HG02763 (cell line): ENCODE measurements around the gene PAQR5.
"Not testable (repeated sequence)": the region's sequence is repeated elsewhere in the genome, so short reads cannot be mapped to it uniquely, and the experiment has no call there.

Source experiments
- ATAC-seq: cut with Tn5 transposase; IDR thresholded peaks from one replicate; pipeline ENCODE4 v1.9.1; 2021; ENCODE audit warnings: mild to moderate bottlenecking, moderate library complexity; ENCODE audit not compliant: unreplicated experiment

PAQR5 gene, protein sequence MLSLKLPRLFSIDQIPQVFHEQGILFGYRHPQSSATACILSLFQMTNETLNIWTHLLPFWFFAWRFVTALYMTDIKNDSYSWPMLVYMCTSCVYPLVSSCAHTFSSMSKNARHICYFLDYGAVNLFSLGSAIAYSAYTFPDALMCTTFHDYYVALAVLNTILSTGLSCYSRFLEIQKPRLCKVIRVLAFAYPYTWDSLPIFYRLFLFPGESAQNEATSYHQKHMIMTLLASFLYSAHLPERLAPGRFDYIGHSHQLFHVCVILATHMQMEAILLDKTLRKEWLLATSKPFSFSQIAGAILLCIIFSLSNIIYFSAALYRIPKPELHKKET

DNA sequence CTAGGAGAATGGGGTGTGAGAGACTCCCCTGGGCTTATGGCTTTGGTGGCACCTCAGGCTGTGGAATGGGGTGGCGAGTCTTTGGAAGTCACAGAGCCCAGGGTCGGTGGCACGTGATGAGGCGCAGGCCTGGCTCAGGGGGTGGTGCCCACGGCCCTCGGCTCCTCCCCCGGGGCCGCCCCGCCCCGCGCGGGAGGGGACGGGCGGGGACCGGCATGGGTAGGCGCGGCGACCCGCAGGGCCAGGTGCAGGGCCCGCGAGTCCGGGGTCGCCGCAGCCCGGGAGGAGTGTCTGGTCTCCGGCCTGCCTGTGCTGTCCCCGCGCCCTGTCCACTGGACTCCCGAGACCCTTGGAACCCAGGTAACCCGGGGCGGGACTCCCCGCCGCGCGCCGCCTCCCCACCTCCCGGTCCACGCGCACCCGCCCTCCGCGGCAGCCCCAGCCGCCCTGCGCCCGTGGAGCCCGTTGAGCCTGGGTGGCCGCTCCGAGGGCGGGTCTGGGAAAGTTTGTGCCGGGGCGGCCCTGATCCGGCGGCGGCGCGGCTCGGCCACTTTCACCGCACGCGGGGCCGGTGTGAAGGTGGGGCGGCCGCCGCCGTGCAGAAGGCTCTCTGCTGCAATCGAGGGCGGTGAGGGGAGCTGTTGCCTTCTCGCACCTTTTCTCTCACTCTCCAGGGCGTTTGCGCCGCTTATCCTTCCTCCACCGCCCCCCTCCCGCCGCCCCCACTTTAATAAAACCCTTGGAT lies at the start of gene PAQR5:
PAQR5 (plus strand) TSS at position 216 of the 745 bp plus-strand sequence. CDS start 61,169 bp downstream, outside the sequence.
- no peak for ATAC-seq

GRCh38 chr15:69253156-69253555 lies 45.6 kb upstream of the PAQR5 start:
- no peak for ATAC-seq

GRCh38 chr15:69265347-69265955 lies 33.3 kb upstream of the PAQR5 start:
- ATAC-seq, result no peak

GRCh38 chr15:69271217-69271616 lies 27.5 kb upstream of the PAQR5 start:
- ATAC-seq, result no peak

DNA sequence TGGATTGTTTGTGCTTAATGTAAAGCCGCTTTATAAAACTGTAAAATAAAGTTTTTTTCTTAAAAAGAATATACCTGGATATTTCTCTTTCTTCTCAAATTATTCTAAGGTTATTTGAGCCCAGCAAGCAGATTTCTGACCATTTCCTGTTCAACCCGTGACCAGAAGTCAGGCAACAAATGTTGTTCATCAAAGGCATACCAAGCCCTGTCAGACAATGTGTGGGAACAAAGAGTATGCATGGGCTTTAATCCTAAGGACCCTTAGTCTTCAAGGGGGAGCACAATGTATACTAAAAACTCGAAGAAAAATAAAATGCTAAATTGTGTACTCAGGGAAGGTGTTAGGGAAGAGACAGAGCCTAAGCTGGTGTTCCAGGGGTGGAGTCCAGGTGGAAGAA lies 26.6 kb upstream of the PAQR5 start:
- ATAC-seq, result no peak

DNA sequence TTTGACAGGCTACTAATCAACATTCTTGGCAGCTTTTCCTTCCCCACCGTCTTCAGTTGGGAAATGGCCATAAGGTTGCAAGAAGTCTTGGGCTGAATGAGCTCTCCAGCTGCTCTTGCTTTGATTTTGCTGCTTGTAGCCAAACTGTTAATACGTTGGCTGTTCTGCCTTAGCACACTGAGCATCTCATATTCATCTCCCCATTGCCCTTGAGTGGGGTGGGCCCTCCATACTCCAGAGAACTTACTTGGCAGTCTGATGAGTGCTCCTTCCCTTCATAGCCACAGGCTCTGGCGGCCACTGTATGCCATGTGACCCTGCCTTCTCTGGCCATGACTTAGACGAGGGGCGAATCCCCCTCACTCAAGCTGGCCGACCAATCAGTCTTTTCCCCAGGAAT lies 25.8 kb upstream of the PAQR5 start:
- no peak for ATAC-seq

DNA sequence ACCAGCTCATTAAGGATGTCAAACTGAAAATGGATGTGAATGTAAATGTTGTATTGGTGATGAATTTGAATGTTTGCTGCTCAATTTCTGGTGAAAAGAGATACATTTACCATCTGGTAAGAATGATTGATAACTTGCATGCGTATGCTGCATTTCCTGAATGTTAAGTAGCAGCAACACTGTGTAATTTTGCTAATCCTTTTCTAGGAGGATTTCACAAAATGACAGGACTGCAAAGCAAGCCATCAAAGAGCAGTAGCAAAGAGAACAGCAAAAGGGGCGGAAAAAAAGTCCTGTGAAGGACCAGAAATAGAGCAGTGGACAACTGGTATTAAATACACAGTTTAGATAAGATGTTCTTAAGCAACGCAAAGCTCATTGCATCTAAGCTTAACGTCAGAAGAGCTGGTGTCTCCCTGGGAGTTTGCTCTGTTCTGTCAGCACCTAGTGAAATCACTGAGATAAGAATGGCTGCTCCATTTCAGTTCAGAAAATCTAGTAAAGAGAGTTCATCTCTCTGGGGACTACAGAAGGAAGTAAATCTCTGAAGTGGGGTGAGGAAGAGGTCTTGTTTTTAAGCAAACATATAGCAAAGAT lies 23.5 kb upstream of the PAQR5 start:
- ATAC-seq, result no peak

DNA sequence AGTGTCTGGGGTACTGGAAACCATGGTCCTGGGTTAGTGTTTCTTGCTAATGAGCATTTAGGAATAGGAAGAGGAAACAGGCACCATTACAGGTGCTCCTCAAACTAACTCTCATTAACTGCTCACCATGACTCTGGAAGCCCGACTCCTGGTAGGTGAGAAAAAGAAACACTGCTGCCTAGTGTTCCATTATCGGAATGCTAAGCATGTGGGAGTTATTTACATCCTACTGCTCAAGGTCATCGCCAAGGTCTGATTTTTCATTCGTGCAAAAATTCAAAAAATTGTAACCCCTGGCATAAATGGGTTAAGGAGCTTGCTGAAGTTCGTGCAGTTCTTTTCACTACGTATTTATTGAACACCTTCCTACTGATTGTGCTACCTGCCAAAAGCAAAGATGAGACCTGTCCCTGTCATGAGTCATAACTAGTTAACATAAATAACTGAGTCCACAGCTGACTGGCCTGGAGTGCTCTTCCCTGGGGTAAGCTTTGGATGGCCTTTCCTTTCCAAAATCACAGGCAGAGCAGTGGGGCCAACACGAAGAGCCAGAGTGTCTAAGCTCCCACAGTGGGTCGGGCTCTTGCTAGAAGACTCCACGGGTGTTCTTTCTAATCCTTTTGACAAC lies 22.7 kb upstream of the PAQR5 start:
- no peak for ATAC-seq

DNA sequence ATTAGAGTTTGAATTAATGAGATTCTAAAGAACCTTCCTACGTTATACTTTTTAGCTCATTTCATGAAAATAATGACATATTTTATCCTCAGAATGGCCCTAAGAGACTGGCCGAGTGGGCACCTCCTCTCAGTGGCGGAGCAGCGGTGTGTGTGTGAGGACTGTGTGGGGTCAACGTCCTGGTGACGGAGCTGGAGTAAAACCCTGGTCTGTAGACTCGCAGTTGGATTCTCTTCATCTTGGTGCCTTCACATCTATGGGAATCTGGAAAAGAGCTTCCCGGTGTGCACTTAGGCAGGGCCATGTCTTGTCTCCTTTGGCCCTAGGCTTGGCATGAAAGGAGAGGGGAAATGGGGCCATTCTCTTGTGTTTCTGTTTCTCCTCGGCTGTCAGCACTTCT lies 21.4 kb upstream of the PAQR5 start:
- ATAC-seq, result no peak

GRCh38 chr15:69279636-69280035 lies 19.1 kb upstream of the PAQR5 start:
- no peak for ATAC-seq

GRCh38 chr15:69280783-69281182 lies 17.9 kb upstream of the PAQR5 start:
- ATAC-seq, result no peak

DNA sequence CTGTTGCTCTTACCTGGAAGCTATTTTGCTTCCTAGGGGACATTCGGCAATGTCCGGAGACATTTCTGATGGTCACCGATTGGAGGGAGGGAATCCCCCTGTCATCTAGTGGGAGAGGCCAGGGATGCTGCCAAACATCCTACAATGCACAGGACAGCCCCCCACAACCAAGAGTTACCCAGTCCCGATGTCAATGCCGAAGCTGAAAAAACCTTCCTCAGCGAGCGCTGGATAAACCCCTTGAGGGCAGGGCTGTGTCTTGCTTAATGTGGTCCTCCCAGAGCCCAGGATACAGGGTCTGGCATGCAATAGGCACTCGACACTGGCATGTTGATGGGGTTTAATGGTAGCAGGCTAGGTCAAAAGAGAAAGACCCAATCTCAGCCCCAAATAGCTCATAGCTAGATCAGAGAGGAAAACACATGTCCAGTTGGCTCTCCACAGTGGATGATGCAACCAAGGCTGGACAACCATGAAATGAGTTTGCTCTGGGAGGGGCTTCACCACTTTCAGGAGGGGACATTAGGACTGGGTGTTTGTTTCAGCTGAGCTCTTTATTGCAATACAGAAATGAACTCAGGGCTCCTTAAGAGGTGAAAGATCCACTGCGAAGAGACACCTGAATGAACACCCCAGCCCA lies 16.5 kb upstream of the PAQR5 start:
- no peak for ATAC-seq

DNA sequence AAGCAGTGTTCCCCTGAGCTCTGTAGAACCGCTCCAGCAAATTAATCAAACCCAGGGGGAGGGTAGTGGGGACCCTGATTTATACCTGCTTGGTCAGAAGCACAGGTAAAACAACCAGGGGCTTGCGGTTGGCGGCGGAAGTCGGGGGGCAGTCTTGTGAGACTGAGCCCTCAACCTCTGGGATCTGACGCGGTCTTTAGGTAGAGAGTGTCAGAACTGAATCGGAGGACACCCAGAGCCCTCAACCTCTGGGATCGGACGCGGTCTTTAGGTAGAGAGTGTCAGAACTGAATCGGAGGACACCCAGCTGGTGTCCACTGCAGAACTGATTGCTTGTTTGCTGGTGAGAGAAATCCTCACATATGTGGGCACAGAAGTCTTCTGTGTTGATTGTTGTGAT lies 12.9 kb upstream of the PAQR5 start:
- ATAC-seq, result no peak

- ATAC-seq, result no peak
Observed at GRCh38 chr15:69288011-69288410, 10.7 kb upstream of the PAQR5 start.

GRCh38 chr15:69288531-69289341 lies 10.0 kb upstream of the PAQR5 start:
- ATAC-seq, result no peak

DNA sequence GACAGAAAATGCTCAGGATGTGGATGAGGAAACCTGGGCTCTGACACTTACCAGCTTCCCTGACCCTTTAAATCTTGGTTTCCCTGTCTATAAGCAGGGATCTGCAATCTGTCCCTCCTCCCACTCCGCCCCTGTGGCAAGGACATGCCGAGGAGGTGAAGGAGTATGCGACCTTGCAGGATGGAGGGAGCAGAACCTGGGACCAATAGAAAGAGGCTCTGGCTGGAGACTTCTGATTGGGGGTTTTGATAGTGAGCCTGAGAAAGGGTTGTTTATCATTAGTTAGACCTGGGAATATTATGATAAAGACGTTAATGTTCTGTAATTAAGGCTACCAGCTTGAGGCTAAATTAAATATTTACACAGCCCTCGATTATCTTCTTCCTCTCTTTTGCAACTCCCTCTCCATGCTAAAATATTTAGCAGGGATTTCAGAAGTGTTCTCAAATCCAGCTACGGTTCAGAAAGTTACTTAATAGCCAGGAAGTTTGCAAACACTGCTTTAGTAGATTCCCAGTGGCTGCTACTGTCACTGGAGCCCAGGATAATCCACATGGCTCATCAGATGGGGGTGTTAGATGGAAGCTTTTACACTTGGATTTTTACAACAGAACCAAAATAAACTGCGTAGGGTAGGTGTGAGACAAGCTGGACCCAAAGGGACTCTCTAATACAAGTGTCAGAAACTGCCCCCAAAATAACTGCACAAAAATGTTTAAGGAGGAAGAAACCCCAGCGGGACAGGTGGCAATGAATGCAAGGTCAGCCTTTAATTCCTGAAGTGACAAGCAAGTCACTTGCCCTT lies 9.2 kb upstream of the PAQR5 start:
- no peak for ATAC-seq

- no peak for ATAC-seq
Observed at GRCh38 chr15:69290346-69291164, 8.2 kb upstream of the PAQR5 start.

GRCh38 chr15:69291651-69292050 lies 7.1 kb upstream of the PAQR5 start:
- ATAC-seq, result not testable (repeated sequence)
